Thyroid gland (tissue), 4 donors: Measurements from ENCODE around the gene CD209.

ENCODE experiments used
- POLR2A ChIP-seq, 2 donors: fragments of 450-650 bp; IDR thresholded peaks; one replicate each; pipeline ENCODE4 v1.6.1; 2017; ENCODE audit warnings: antibody characterized with exemption in 2 of 2, mild to moderate bottlenecking in 2 of 2, moderate library complexity in 1 of 2
- TF ChIP-seq, protein P1 (sequence below), 6 experiments: fragments of 200-600 bp in 3 of 6; fragments of 450-650 bp in 3 of 6; sonication (generic) in 3 of 6; IDR thresholded peaks; one replicate each; pipeline ENCODE4 v1.5.1; 2016 to 2019; ENCODE audit warnings: antibody characterized with exemption in 6 of 6, mild to moderate bottlenecking in 2 of 6, inconsistent platforms in 1 of 6, moderate library complexity in 1 of 6

DNA sequence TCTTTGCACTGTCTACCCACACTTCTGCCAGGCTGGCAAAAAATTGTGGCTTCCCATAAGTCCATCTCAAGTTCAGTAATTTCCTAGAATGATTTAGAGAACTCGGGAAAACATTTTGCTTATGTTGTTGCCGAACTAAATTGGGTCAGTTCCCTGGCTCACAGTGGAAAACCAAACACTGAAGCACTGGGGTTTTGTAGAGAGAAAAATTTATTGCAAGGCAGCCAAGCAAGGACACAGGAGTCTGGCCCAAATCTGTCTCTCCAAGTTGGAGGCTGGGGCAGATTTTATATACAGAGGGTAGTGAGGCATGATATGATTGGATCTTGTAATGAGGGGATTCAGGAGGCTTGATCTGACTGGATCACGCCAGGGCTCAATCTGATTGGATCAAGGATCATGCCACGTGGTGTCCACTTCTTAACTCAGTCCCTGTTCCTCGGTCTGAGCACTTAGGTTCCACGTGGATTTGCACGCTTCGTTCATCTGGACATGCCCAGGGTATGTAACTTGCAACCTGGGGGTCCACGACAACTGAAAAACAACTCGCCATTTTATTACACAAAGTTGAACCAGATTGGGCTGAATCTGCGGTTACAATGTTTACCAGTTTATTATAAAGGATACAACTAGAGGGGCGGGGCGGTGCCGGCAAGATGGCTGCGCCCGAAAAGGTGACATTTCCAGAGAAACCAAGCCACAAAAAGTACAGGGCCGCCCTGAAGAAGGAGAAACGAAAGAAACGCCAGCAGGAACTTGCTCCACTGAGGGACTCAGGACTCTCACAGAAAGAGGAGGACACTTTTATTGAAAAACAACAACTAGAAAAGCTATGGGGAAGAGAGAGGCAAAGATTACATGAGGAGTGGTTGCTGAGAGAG is 7.3 kb downstream of the CD209 start:
- TF ChIP-seq, protein P1, sequence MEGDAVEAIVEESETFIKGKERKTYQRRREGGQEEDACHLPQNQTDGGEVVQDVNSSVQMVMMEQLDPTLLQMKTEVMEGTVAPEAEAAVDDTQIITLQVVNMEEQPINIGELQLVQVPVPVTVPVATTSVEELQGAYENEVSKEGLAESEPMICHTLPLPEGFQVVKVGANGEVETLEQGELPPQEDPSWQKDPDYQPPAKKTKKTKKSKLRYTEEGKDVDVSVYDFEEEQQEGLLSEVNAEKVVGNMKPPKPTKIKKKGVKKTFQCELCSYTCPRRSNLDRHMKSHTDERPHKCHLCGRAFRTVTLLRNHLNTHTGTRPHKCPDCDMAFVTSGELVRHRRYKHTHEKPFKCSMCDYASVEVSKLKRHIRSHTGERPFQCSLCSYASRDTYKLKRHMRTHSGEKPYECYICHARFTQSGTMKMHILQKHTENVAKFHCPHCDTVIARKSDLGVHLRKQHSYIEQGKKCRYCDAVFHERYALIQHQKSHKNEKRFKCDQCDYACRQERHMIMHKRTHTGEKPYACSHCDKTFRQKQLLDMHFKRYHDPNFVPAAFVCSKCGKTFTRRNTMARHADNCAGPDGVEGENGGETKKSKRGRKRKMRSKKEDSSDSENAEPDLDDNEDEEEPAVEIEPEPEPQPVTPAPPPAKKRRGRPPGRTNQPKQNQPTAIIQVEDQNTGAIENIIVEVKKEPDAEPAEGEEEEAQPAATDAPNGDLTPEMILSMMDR (IDR thresholded peaks at IDR 0.05) = no peak
- no peak for TF ChIP-seq POLR2A (IDR thresholded peaks at IDR 0.05)
